Measurements from ENCODE around the gene LETM1. TPM values are rescaled to one million over a fixed set of nuclear protein-coding genes. Genes with fewer than 3 reads are reported as not detected.

LETM1 gene
- total and polyA plus RNA-seq, 2 donors (not counting 3 experiments of a cell fraction or from before 2014, with no cell fraction given): 25.6 to 62.5 TPM

DNA sequence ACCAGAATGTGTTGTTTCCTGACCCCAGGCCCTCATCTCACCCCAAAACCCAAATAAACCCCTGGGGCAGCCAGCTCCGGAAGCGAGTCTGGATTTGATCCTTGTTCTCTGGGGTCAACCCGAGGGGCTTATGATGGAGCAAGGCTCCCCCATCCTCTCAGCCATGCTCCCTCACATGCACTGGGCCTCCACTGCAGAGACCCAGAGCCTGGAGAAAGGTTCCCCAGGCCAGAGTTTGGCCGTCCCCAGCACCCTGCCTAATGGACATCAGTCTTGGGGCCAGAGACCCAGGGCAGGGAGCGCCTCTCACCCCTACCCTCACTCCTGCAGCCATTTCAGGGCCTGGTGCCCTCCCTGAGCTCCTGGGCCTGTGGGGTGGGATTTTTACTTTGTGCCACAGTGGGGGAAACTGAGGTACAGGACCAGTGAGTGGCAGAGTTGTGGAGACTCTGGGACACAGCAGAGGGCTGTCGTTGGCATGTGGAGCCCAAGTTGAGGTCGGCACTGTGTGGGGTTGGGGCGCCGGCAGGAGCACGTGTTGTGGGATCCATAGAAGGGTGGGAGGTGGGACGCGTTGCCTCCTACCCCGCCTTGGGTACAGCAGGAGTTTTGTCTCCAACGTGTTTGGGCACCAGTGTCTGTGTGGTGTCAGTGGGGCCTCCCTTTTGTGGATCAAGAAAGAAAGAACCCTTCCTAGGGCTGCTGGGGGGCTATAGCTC lies 59.3 kb downstream of the LETM1 start:
- no peak for TF ChIP-seq GATA2 (IDR thresholded peaks at IDR 0.05; ENCODE audit: insufficient read depth, insufficient read length, low read depth, low read length)
- no peak for TF ChIP-seq JUN (IDR thresholded peaks at IDR 0.05; ENCODE audit: borderline replicate concordance, insufficient read depth, insufficient read length, low read depth)
- TF ChIP-seq POLR2AphosphoS5 (IDR thresholded peaks at IDR 0.05; ENCODE audit: insufficient read depth, low read depth, low read length): no peak
- TF ChIP-seq POLR2A (IDR thresholded peaks at IDR 0.05; ENCODE audit: low read depth, low read length): no peak
- no peak for TF ChIP-seq MAX (IDR thresholded peaks at IDR 0.05; ENCODE audit: insufficient read depth, insufficient read length)
- no peak for TF ChIP-seq MYC (IDR thresholded peaks at IDR 0.05; ENCODE audit: low read depth, low read length)
- TF ChIP-seq EZH2 (IDR thresholded peaks at IDR 0.05; ENCODE audit: borderline replicate concordance, low read depth, low read length, severe bottlenecking): no peak
- no peak for TF ChIP-seq FOS (IDR thresholded peaks at IDR 0.05; ENCODE audit: borderline replicate concordance, insufficient read depth, low read length)
- TF ChIP-seq, protein P1, sequence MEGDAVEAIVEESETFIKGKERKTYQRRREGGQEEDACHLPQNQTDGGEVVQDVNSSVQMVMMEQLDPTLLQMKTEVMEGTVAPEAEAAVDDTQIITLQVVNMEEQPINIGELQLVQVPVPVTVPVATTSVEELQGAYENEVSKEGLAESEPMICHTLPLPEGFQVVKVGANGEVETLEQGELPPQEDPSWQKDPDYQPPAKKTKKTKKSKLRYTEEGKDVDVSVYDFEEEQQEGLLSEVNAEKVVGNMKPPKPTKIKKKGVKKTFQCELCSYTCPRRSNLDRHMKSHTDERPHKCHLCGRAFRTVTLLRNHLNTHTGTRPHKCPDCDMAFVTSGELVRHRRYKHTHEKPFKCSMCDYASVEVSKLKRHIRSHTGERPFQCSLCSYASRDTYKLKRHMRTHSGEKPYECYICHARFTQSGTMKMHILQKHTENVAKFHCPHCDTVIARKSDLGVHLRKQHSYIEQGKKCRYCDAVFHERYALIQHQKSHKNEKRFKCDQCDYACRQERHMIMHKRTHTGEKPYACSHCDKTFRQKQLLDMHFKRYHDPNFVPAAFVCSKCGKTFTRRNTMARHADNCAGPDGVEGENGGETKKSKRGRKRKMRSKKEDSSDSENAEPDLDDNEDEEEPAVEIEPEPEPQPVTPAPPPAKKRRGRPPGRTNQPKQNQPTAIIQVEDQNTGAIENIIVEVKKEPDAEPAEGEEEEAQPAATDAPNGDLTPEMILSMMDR (IDR thresholded peaks at IDR 0.05; ENCODE audit: extremely low read depth in 1 of 2, insufficient read depth in 1 of 2, low read depth in 1 of 2, low read length in 2 of 2): no peak
- CTCF ChIA-PET: no interaction called here

More for the DNA sequence above, 59.3 kb downstream of the LETM1 start:
- Histone ChIP-seq H3K4me2 (ENCODE audit: insufficient read depth, low read length) (no peak overlapping the region), H4K20me1 (replicated peaks; ENCODE audit: control insufficient read depth, extremely low read depth, insufficient read depth, low read length) (no peaks in the 10 kb centered on the region), H3K4me3 (replicated peaks in 1 of 3; ENCODE audit: insufficient read depth in 1 of 3, low read depth in 1 of 3, low read length in 3 of 3) (no peak overlapping the region), H3K27ac (ENCODE audit: insufficient read depth, low read depth, low read length) (no peak overlapping the region), H3K79me2 (ENCODE audit: control insufficient read depth, insufficient read depth, low read length) (no peaks in the 10 kb centered on the region), H3K9me1 (replicated peaks; ENCODE audit: control insufficient read depth, extremely low read depth, insufficient read depth, low read length) (no peaks in the 10 kb centered on the region), H3K9ac (replicated peaks; ENCODE audit: extremely low read depth, insufficient read depth, low read length) (no peak overlapping the region), H3K4me1 (ENCODE audit: control insufficient read depth, extremely low read depth, insufficient read depth, low read length) (no peaks in the 10 kb centered on the region), H2AFZ (ENCODE audit: low read depth, low read length) (no peak overlapping the region), H3K36me3 (ENCODE audit: control insufficient read depth in 2 of 2, extremely low read depth in 1 of 2, insufficient read depth in 2 of 2, low read length in 2 of 2) (no peaks in the 10 kb centered on the region), H3K9me3 (replicated peaks; ENCODE audit: control insufficient read depth, insufficient read depth, low read length) (no peaks in the 10 kb centered on the region), H3K27me3 (ENCODE audit: control insufficient read depth in 2 of 2, insufficient read depth in 2 of 2, low read length in 2 of 2) (peaks cover 14 to 24% of the 10 kb centered on the region in 2 experiments)
- DNase-seq (ENCODE audit: low read depth, low spot score) (no peak), FAIRE-seq (no peak)
- POLR2A ChIA-PET: no interaction called here
- no TSS peak for BruUV-seq (replicated peaks)
- intact Hi-C loops (cut with micrococcal nuclease) (no loop called here), dilution Hi-C loops (cut with MboI; ENCODE audit: extremely low pct_ligation_motif_present, low sequenced_read_pairs) (no loop called here)

All from endothelial cell of umbilical vein (primary cell).